GM15510 (cell line): ENCODE measurements around the gene CRACR2A.

Experiments used
- POLR2A ChIP-seq: IDR thresholded peaks from 3 replicates; pipeline ENCODE4 v1.6.1; 2011; ENCODE audit warnings: borderline replicate concordance; ENCODE audit not compliant: insufficient read length; ENCODE audit errors: extremely low read depth

CRACR2A gene

GRCh38 chr12:3662521-3662921 lies 90.4 kb downstream of the CRACR2A start:
- TF ChIP-seq POLR2A, result no peak

GRCh38 chr12:3661028-3661427 lies 91.9 kb downstream of the CRACR2A start:
- no peak for TF ChIP-seq POLR2A

GRCh38 chr12:3658327-3659163 lies 94.4 kb downstream of the CRACR2A start:
- TF ChIP-seq POLR2A, result no peak

GRCh38 chr12:3656946-3657622 lies 95.8 kb downstream of the CRACR2A start:
- no peak for TF ChIP-seq POLR2A

- TF ChIP-seq POLR2A, result no peak
Measured at GRCh38 chr12:3655328-3655900, 97.5 kb downstream of the CRACR2A start.

- TF ChIP-seq POLR2A, result no peak
Measured at GRCh38 chr12:3651585-3652424, 101.1 kb downstream of the CRACR2A start.

- no peak for TF ChIP-seq POLR2A
Measured at GRCh38 chr12:3647504-3647903, 105.4 kb downstream of the CRACR2A start.

GRCh38 chr12:3646561-3647241 lies 106.2 kb downstream of the CRACR2A start:
- no peak for TF ChIP-seq POLR2A

- no peak for TF ChIP-seq POLR2A
Measured at GRCh38 chr12:3645091-3645490, 107.8 kb downstream of the CRACR2A start.

- TF ChIP-seq POLR2A, result no peak
Measured at GRCh38 chr12:3644104-3644503, 108.8 kb downstream of the CRACR2A start.

GRCh38 chr12:3641428-3642018 lies 111.4 kb downstream of the CRACR2A start:
- no peak for TF ChIP-seq POLR2A

GRCh38 chr12:3636328-3636727 lies 116.6 kb downstream of the CRACR2A start:
- no peak for TF ChIP-seq POLR2A

- TF ChIP-seq POLR2A, result no peak
Measured at GRCh38 chr12:3634348-3634747, 118.6 kb downstream of the CRACR2A start.

GRCh38 chr12:3633396-3633795 lies 119.5 kb downstream of the CRACR2A start:
- TF ChIP-seq POLR2A, result no peak

GRCh38 chr12:3632754-3633153 lies 120.2 kb downstream of the CRACR2A start:
- TF ChIP-seq POLR2A, result no peak

- TF ChIP-seq POLR2A, result no peak
Measured at GRCh38 chr12:3632256-3632655, 120.7 kb downstream of the CRACR2A start.
